HG03432 (cell line): Measurements from ENCODE around the gene TCL1A.

ENCODE experiments used
- ATAC-seq: cut with Tn5 transposase; IDR thresholded peaks from one replicate; pipeline ENCODE4 v1.9.1; 2021; ENCODE audit warnings: mild to moderate bottlenecking, moderate library complexity; ENCODE audit not compliant: unreplicated experiment

TCL1A gene

DNA sequence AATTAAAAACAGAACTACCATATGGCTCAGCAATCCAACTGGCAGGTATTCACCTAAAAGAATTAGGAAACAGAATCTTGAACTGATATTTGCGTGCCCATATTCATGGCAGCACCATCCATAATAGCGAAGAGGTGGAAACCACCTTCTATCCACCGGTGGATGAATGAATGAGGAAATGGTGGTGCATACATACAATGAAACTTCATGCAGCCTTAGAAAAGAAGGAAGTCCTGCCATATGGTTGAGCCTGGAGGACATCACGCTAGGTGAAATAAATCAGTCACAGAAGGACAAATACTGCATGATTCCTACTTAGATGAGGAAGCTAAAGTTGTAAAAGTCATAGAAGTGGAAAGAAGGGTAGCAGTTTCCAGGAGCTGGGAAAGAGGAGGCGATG is 6.6 kb downstream of the TCL1A start:
- no peak for ATAC-seq

GRCh38 chr14:95705518-95705917 is 8.4 kb downstream of the TCL1A start:
- ATAC-seq, result no peak

- ATAC-seq, result no peak
Observed at GRCh38 chr14:95703805-95704204, 10.1 kb downstream of the TCL1A start.

GRCh38 chr14:95703341-95703740 is 10.6 kb downstream of the TCL1A start:
- no peak for ATAC-seq

- no peak for ATAC-seq
Observed at GRCh38 chr14:95701846-95702221, 12.1 kb downstream of the TCL1A start.

GRCh38 chr14:95700221-95700976 is 13.5 kb downstream of the TCL1A start:
- no peak for ATAC-seq

DNA sequence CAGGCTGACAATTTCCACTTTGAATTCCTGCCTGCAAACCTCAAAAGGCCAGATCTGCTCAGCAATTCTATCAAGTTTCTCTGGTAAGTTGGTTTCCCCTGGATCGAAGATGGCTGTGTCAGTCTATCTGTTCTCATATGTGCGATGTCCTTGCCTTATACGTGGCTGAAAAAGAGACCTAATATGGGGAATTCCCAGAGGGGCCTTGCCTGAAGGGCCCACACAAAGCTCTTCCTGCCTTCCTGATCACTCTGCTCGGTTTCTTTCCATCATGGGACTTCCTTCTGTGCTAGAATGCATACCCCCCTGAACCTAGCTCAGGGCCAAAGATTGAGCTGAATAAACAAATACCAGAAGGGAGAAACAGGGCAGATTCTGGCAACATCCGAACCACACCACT is 14.5 kb downstream of the TCL1A start:
- peak; percentile 61 for ATAC-seq

DNA sequence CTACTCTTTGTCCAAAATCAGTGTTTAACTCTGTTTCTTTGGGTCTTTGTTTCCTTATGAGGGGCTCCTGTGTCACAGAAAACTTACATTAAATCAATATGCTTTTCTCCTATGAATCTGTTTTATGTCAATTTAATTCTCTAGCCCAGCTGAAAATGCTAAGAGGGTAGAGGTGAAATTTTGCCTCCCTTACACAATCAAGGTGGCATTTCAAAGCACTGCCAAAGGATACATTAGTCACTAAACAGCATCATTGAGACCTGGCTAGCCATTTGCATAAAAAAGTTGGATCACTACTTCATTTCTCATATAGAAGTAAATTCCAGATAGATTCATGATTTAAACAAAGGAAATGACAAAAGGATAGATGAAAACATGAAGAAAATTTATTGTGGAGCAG is 15.6 kb downstream of the TCL1A start:
- ATAC-seq, result no peak

DNA sequence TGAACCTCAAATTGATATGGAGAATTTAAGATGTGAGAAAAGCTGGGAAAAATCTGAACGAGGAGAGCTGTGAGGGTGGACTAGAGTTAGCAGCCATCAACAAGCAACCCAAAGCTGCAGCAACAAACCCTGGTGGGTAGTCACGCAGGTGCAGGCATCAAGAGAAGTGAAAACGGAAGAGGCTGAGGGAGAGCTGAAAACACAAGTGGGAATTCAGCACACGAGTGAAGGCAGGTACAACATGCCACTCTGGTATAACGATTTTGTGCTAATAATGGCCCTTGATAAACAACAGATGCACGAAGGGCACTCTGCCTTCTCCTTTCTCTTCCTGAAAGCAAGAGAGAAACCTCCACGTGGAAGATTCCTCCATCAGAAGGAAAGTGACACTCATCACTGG is 16.2 kb downstream of the TCL1A start:
- ATAC-seq, result peak; percentile 45

GRCh38 chr14:95696741-95697140 is 17.2 kb downstream of the TCL1A start:
- ATAC-seq, result no peak

- no peak for ATAC-seq
Observed at GRCh38 chr14:95695913-95696312, 18.0 kb downstream of the TCL1A start.

DNA sequence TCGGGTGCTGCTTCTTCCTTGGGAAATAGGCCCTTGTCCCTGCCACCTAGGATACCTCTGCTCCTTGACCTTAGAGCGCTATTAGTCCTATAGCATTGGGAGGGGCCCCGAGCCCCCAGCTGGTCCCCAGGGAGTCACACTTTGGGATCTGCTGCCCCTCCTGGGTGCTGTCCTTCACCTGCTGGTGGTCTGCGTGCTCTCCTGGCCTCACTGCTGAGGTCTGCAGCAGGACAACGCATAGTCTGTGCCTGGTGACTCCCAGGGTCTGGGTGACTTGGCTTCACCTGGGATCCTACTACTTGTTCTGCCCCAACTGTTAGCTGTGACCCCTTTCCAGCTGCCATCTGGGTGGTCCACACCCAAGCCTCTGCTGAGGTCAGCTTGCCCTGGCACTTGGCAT is 18.9 kb downstream of the TCL1A start:
- ATAC-seq, result no peak

- no peak for ATAC-seq
Observed at GRCh38 chr14:95692109-95692508, 21.8 kb downstream of the TCL1A start.

DNA sequence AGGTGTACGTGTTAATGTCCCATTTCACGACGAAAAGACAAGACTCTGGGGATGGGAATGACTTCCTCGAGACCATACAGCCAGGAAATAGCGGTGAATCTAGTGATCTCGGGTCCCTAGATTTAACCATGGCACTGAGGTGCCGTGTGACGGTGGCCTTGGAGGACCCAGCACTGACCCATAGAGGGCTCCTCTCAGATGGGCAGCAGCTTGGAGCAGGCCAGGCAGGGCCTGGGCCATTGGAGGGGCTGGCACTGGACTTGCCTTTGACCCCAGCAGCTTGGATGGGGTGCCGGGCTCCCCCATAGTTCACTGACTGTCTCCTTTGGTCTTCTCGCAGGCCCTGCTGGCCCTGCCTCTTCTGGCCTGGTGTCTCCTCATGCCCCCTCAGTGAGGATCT is 22.3 kb downstream of the TCL1A start:
- ATAC-seq, result no peak

- ATAC-seq, result no peak
Observed at GRCh38 chr14:95690815-95691214, 23.1 kb downstream of the TCL1A start.

DNA sequence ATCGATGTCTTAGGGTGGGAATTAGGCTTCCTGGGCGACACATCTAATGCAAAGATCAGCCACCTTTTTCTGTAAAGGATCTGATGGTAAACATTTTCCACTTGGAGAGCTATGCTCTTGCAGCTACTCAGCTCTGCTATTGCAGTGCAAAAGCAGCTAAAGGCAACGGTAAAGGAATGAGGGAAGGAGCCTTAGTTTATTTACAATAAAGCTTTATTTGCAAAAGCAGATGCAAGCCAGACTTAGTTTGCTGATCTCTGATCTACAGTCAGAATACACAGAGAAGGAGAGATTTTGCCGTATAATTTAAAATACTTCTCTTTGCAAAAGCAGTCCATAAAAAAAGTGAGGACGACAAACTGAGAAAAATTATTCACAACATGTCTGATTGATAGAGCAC is 24.5 kb downstream of the TCL1A start:
- no peak for ATAC-seq

GRCh38 chr14:95686935-95687334 is 27.0 kb downstream of the TCL1A start:
- no peak for ATAC-seq

GRCh38 chr14:95685978-95686922 is 27.7 kb downstream of the TCL1A start, which contains the start of gene TCL1B:
TSS of gene TCL1B (plus strand) at chr14:95686426. CDS start at chr14:95686468, 42 bp downstream.
- ATAC-seq, result no peak

DNA sequence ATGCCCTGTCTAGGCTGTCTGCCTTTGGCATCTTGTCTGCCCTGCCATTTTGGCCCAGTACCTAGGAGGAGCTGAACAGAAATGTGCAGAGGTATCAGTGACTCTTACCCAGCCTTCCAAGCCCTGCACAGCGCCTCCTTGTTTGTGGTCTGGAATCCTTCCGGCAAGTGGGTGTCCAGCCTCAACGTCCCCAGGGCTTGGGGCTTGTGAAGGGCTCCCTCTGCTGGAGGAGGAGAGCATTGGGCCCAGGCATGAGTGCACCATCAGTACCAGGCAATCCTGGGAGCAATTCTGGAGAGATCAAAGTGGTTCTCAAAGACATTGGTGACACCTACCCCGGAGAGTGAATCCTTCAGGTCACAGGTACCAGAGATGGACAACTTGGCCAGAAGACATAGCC is 30.1 kb downstream of the TCL1A start:
- no peak for ATAC-seq

GRCh38 chr14:95681153-95681552 is 32.8 kb downstream of the TCL1A start:
- no peak for ATAC-seq

GRCh38 chr14:95679998-95680735 is 33.8 kb downstream of the TCL1A start:
- no peak for ATAC-seq
